CD14-positive monocyte (primary cell): Measurements from ENCODE around the gene THRB. TPM values are rescaled to one million over a fixed set of nuclear protein-coding genes. Genes with fewer than 3 reads are reported as not detected.

Source experiments
- DNase-seq, 3 donors: peaks; one replicate each; pipeline ENCODE4 v3.0.0-alpha.2; 2011 to 2022
- H2AFZ ChIP-seq: 2 replicates; pipeline ENCODE4 v1.6.0; 2012; ENCODE audit warnings: mild to moderate bottlenecking, low read depth, low read length, inconsistent platforms; ENCODE audit not compliant: insufficient read depth, poor library complexity, severe bottlenecking
- H3K27ac ChIP-seq, 2 donors: 1 replicate in 1 of 2; 2 replicates in 1 of 2; pipeline ENCODE4 v1.5.1; 2012 to 2013; ENCODE audit warnings: low read length in 2 of 2, control low read depth in 1 of 2, inconsistent platforms in 1 of 2, low read depth in 1 of 2, mild to moderate bottlenecking in 1 of 2
- H3K27me3 ChIP-seq, 2 donors: one replicate each; pipeline versions ENCODE4 v1.6.0 to v1.6.1; 2011 to 2013; ENCODE audit warnings: low read length in 2 of 2; ENCODE audit not compliant: control insufficient read depth in 2 of 2, insufficient read depth in 2 of 2
- H3K36me3 ChIP-seq, 2 donors: replicated peaks in 1 of 2; 1 replicate in 1 of 2; 2 replicates in 1 of 2; pipeline versions ENCODE4 v1.5.1 to v1.6.1; 2012 to 2013; ENCODE audit warnings: low read length in 2 of 2, control low read depth in 1 of 2, inconsistent platforms in 1 of 2, mild to moderate bottlenecking in 1 of 2; ENCODE audit not compliant: insufficient read depth in 2 of 2, control insufficient read depth in 1 of 2
- H3K4me1 ChIP-seq, 2 donors: 1 replicate in 1 of 2; 2 replicates in 1 of 2; pipeline versions ENCODE4 v1.5.1 to v1.6.1; 2012 to 2013; ENCODE audit warnings: low read length in 2 of 2, control low read depth in 1 of 2, inconsistent platforms in 1 of 2, mild to moderate bottlenecking in 1 of 2, moderate library complexity in 1 of 2; ENCODE audit not compliant: insufficient read depth in 2 of 2, control insufficient read depth in 1 of 2
- H3K4me2 ChIP-seq: replicated peaks from 2 replicates; pipeline ENCODE3; 2012; ENCODE audit warnings: low read length, moderate library complexity, mild to moderate bottlenecking; ENCODE audit not compliant: poor library complexity, severe bottlenecking; ENCODE audit errors: extremely low read depth
- H3K4me3 ChIP-seq, 3 experiments: fragments of 200-600 bp in 1 of 3; sonication (generic) in 1 of 3; replicated peaks in 1 of 3; 1 replicate in 2 of 3; 2 replicates in 1 of 3; pipeline ENCODE4 v1.5.1; 2011 to 2013; ENCODE audit warnings: low read length in 3 of 3, mild to moderate bottlenecking in 3 of 3, control low read depth in 2 of 3, low read depth in 2 of 3, inconsistent platforms in 1 of 3, moderate library complexity in 1 of 3
- H3K79me2 ChIP-seq: 2 replicates; pipeline ENCODE4 v1.6.0; 2012; ENCODE audit warnings: mild to moderate bottlenecking, control low read depth, inconsistent platforms, low read length, moderate library complexity; ENCODE audit not compliant: insufficient read depth
- H3K9ac ChIP-seq: 2 replicates; pipeline ENCODE4 v1.6.0; 2017; ENCODE audit warnings: low read length, mild to moderate bottlenecking; ENCODE audit not compliant: insufficient read depth, poor library complexity, severe bottlenecking
- H3K9me3 ChIP-seq, 2 donors: replicated peaks in 1 of 2; 1 replicate in 1 of 2; 2 replicates in 1 of 2; pipeline versions ENCODE4 v1.5.1 to v1.6.1; 2012 to 2013; ENCODE audit warnings: low read length in 2 of 2, control low read depth in 1 of 2; ENCODE audit not compliant: control insufficient read depth in 1 of 2, insufficient read depth in 1 of 2
- H4K20me1 ChIP-seq: 2 replicates; pipeline ENCODE4 v1.6.0; 2012; ENCODE audit warnings: mild to moderate bottlenecking, low read length, control low read depth, moderate library complexity; ENCODE audit not compliant: insufficient read depth
- H3K27ac Mint-ChIP-seq, 7 donors: one replicate each; pipeline ENCODE4 v1.8.0; 2020; ENCODE audit warnings: mild to moderate bottlenecking in 7 of 7, mixed read lengths in 7 of 7, moderate library complexity in 6 of 7, inconsistent platforms in 2 of 7
- H3K27me3 Mint-ChIP-seq, 3 donors: one replicate each; pipeline ENCODE4 v1.8.0; 2021 to 2022; ENCODE audit warnings: low read depth in 3 of 3, mild to moderate bottlenecking in 3 of 3, mixed read lengths in 3 of 3, moderate library complexity in 3 of 3, inconsistent platforms in 1 of 3
- H3K36me3 Mint-ChIP-seq, 2 donors: one replicate each; pipeline ENCODE4 v1.8.0; 2020; ENCODE audit warnings: mixed read lengths in 2 of 2, inconsistent platforms in 1 of 2, mild to moderate bottlenecking in 1 of 2
- H3K4me1 Mint-ChIP-seq: one replicate; pipeline ENCODE4 v1.8.0; 2020; ENCODE audit warnings: mild to moderate bottlenecking, mixed read lengths
- H3K4me3 Mint-ChIP-seq, 2 donors: one replicate each; pipeline ENCODE4 v1.8.0; 2020; ENCODE audit warnings: mild to moderate bottlenecking in 2 of 2, mixed read lengths in 2 of 2, moderate library complexity in 1 of 2
- H3K9me3 Mint-ChIP-seq, 7 donors: one replicate each; pipeline ENCODE4 v1.8.0; 2020 to 2022; ENCODE audit warnings: mixed read lengths in 7 of 7, mild to moderate bottlenecking in 6 of 7, moderate library complexity in 6 of 7, inconsistent platforms in 2 of 7
- WGBS: methylation state at CpG from one replicate; pipeline ENCODE4 v1.1.5; 2013; ENCODE audit warnings: missing lambda C conversion rate; ENCODE audit not compliant: insufficient coverage; 5-methylcytosine and 5-hydroxymethylcytosine counted together
- intact Hi-C, 2 donors: fragments of 100-400 bp; cut with micrococcal nuclease; formaldehyde crosslinking; loops; one replicate each; pipeline versions ENCODE4 v1.15.0 to v1.15.1; 2023
- polyA plus RNA-seq, 3 donors: library from polyadenylated mRNA; depleted of rRNA in 1 of 3; unstranded in 2 of 3; stranded (reverse) in 1 of 3; fragments of 300-500 nt in 2 of 3; fragments of >200 nt in 1 of 3; fragmentation: Illumina TruSeq in 2 of 3; gene quantifications; 1 replicate in 2 of 3; 2 replicates in 1 of 3; pipeline ENCODE4 v1.2.3, GENCODE V29; 2012 to 2021
- TF ChIP-seq, protein P1 (sequence below): fragments of 200-600 bp; IDR thresholded peaks from one replicate; pipeline ENCODE4 v1.8.0; 2022; ENCODE audit warnings: antibody characterized with exemption, mild to moderate bottlenecking

THRB gene
- polyA plus RNA-seq, 3 donors: 0.05 TPM; not detected in 2

DNA sequence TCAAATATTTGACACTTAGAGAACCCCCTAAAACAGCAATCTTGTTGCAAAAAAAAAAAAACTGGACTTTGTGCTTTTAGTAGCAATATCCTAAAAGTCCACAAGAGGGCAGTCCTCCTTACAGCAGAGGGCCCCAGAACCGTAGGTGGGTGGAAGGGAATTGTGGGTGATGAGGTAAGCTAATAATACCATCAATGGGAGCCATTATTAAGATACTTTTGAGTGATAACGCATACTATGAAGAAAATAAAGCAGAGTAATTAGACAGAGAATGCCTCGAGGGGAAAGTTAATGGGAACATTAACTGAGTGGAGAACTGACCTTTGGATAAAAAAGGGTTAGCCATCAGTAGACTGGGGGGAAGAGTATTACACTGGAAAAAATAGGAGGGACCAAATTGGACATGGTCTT lies 229.9 kb downstream of the THRB start:
- peak in 2 of 3 donors; percentile 9 to 17 for DNase-seq

DNA sequence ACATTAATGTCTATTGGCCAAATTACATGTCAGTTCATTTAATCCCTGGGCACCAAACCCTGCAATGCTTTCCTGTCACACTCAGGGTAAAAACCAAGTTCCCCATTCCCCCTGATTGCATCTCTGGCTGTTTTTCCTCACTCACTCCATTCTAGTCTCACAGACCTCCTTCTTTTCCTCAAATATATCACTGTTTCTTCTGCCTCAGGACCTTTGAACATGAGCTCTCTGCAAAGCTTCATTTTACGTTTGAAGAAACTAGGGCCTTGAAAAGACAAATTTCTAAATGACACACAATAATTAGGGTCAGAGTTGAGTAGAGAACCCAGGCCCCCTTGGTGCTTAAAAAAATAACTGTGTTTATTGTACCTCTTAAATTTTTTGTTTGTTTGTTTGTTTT lies 230.6 kb downstream of the THRB start:
- no peak overlapping the region for H3K4me2 ChIP-seq
- intact Hi-C loops: no loop called here
- no peaks in the 10 kb centered on the region for H3K4me1 ChIP-seq
- no peaks in the 10 kb centered on the region for H3K36me3 Mint-ChIP-seq
- no peaks in the 10 kb centered on the region for H3K36me3 ChIP-seq
- DNase-seq: no peak
- no peaks in the 10 kb centered on the region for H3K79me2 ChIP-seq
- H3K4me1 Mint-ChIP-seq: no peaks in the 10 kb centered on the region
- H3K4me3 ChIP-seq: no peak overlapping the region
- peaks cover 0 to 3% (median 2%) of the 10 kb centered on the region in 3 donors for H3K27me3 Mint-ChIP-seq
- no peaks in the 10 kb centered on the region for H3K27me3 ChIP-seq
- no peaks in the 10 kb centered on the region for H4K20me1 ChIP-seq
- no peak overlapping the region for H3K9ac ChIP-seq
- peaks cover 0 to 2% (median 0%) of the 10 kb centered on the region in 7 donors for H3K9me3 Mint-ChIP-seq
- H2AFZ ChIP-seq: no peak overlapping the region
- no CpG with 5 or more reads among the region's 1 CpG for WGBS
- H3K27ac Mint-ChIP-seq: no peak overlapping the region
- no peak overlapping the region for H3K27ac ChIP-seq
- TF ChIP-seq, protein P1, sequence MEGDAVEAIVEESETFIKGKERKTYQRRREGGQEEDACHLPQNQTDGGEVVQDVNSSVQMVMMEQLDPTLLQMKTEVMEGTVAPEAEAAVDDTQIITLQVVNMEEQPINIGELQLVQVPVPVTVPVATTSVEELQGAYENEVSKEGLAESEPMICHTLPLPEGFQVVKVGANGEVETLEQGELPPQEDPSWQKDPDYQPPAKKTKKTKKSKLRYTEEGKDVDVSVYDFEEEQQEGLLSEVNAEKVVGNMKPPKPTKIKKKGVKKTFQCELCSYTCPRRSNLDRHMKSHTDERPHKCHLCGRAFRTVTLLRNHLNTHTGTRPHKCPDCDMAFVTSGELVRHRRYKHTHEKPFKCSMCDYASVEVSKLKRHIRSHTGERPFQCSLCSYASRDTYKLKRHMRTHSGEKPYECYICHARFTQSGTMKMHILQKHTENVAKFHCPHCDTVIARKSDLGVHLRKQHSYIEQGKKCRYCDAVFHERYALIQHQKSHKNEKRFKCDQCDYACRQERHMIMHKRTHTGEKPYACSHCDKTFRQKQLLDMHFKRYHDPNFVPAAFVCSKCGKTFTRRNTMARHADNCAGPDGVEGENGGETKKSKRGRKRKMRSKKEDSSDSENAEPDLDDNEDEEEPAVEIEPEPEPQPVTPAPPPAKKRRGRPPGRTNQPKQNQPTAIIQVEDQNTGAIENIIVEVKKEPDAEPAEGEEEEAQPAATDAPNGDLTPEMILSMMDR: no peak
- no peak overlapping the region for H3K4me3 Mint-ChIP-seq
- no peaks in the 10 kb centered on the region for H3K9me3 ChIP-seq

More for the DNA sequence above, 229.9 kb downstream of the THRB start:
- no peak overlapping the region for H3K9ac ChIP-seq
- no peak overlapping the region for H3K4me2 ChIP-seq
- H3K4me1 ChIP-seq: no peaks in the 10 kb centered on the region
- no peak overlapping the region for H3K27ac Mint-ChIP-seq
- H3K27me3 ChIP-seq: no peaks in the 10 kb centered on the region
- WGBS: 100% methylated on average over 2 of the region's 3 CpGs
- H3K9me3 Mint-ChIP-seq: peaks cover 0 to 2% (median 0%) of the 10 kb centered on the region in 7 donors
- H3K36me3 Mint-ChIP-seq: no peaks in the 10 kb centered on the region
- no peak overlapping the region for H3K4me3 ChIP-seq
- no peaks in the 10 kb centered on the region for H3K4me1 Mint-ChIP-seq
- intact Hi-C loops: no loop called here
- TF ChIP-seq, protein P1: peak; percentile 84
- no peaks in the 10 kb centered on the region for H4K20me1 ChIP-seq
- no peak overlapping the region for H3K27ac ChIP-seq
- no peak overlapping the region for H3K4me3 Mint-ChIP-seq
- H3K36me3 ChIP-seq: no peaks in the 10 kb centered on the region
- H3K9me3 ChIP-seq: no peaks in the 10 kb centered on the region
- H3K79me2 ChIP-seq: no peaks in the 10 kb centered on the region
- no peak overlapping the region for H2AFZ ChIP-seq
- H3K27me3 Mint-ChIP-seq: peaks cover 2 to 3% (median 2%) of the 10 kb centered on the region in 3 donors
